Measurements from ENCODE around the gene SNAP91.

GRCh38 chr6:83592770-83593394 lies 116.0 kb downstream of the SNAP91 start:
- no peak for TF ChIP-seq ZNF449 (CRISPR knock-in tag; IDR thresholded peaks at IDR 0.05)
- TF ChIP-seq TCF7L2 (IDR thresholded peaks at IDR 0.05; ENCODE audit: low read depth, low read length) = no peak
- TF ChIP-seq FOXA1 (IDR thresholded peaks at IDR 0.05; ENCODE audit: borderline replicate concordance) = no peak
- no peak for TF ChIP-seq MXI1 (IDR thresholded peaks at IDR 0.05; ENCODE audit: low read depth, low read length)
- TF ChIP-seq, protein P1, sequence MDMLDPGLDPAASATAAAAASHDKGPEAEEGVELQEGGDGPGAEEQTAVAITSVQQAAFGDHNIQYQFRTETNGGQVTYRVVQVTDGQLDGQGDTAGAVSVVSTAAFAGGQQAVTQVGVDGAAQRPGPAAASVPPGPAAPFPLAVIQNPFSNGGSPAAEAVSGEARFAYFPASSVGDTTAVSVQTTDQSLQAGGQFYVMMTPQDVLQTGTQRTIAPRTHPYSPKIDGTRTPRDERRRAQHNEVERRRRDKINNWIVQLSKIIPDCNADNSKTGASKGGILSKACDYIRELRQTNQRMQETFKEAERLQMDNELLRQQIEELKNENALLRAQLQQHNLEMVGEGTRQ (CRISPR knock-in tag; IDR thresholded peaks at IDR 0.05) = no peak
- TF ChIP-seq, protein P2, sequence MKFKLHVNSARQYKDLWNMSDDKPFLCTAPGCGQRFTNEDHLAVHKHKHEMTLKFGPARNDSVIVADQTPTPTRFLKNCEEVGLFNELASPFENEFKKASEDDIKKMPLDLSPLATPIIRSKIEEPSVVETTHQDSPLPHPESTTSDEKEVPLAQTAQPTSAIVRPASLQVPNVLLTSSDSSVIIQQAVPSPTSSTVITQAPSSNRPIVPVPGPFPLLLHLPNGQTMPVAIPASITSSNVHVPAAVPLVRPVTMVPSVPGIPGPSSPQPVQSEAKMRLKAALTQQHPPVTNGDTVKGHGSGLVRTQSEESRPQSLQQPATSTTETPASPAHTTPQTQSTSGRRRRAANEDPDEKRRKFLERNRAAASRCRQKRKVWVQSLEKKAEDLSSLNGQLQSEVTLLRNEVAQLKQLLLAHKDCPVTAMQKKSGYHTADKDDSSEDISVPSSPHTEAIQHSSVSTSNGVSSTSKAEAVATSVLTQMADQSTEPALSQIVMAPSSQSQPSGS (CRISPR knock-in tag; IDR thresholded peaks at IDR 0.05) = no peak
- TF ChIP-seq DDX20 (tag; IDR thresholded peaks at IDR 0.05; ENCODE audit: low read depth) = no peak
- TF ChIP-seq, protein P3, sequence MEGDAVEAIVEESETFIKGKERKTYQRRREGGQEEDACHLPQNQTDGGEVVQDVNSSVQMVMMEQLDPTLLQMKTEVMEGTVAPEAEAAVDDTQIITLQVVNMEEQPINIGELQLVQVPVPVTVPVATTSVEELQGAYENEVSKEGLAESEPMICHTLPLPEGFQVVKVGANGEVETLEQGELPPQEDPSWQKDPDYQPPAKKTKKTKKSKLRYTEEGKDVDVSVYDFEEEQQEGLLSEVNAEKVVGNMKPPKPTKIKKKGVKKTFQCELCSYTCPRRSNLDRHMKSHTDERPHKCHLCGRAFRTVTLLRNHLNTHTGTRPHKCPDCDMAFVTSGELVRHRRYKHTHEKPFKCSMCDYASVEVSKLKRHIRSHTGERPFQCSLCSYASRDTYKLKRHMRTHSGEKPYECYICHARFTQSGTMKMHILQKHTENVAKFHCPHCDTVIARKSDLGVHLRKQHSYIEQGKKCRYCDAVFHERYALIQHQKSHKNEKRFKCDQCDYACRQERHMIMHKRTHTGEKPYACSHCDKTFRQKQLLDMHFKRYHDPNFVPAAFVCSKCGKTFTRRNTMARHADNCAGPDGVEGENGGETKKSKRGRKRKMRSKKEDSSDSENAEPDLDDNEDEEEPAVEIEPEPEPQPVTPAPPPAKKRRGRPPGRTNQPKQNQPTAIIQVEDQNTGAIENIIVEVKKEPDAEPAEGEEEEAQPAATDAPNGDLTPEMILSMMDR (IDR thresholded peaks at IDR 0.05 in 2 of 3, conservative IDR thresholded peaks at IDR 0.05 in 1 of 3; ENCODE audit: insufficient read depth in 2 of 3, low read depth in 1 of 3, low read length in 3 of 3) = peak; percentile 64 to 73 (median 69); a peak in 5 of 6 replicates
- TF ChIP-seq KLF10 (CRISPR knock-in tag; IDR thresholded peaks at IDR 0.05) = no peak
- TF ChIP-seq JUND (IDR thresholded peaks at IDR 0.05; ENCODE audit: borderline replicate concordance, low read depth, low read length) = no peak
- TF ChIP-seq JUND (tag; IDR thresholded peaks at IDR 0.05; ENCODE audit: borderline replicate concordance, low read depth, low read length) = no peak

All from K562 (cell line).